PC-9 (cell line): ENCODE results near the gene TPSG1. TPM values are rescaled to one million over a fixed set of nuclear protein-coding genes. Genes with fewer than 3 reads are reported as not detected.

ENCODE experiments used
- BruUV-seq: library from RNA; stranded (reverse); fragments of 400-500 nt; replicated peaks from 2 replicates; lab custom pipeline; 2021; lab: Mats Ljungman, UMichigan
- CTCF ChIA-PET: fragments of 300-600 bp; sonication (Branson Sonifier 250); formaldehyde crosslinking; loops from one replicate; lab custom pipeline; 2022; ENCODE audit warnings: antibody characterized with exemption; lab: Charles Lee
- POLR2A ChIA-PET: fragments of 300-600 bp; sonication (Branson Sonifier 250); formaldehyde crosslinking; loops from one replicate; lab custom pipeline; 2022; ENCODE audit warnings: antibody characterized with exemption; ENCODE audit not compliant: unreplicated experiment; lab: Charles Lee
- DNase-seq, 2 experiments: peaks; one replicate each; pipeline versions ENCODE4 v3.0.0 to v3.0.0-alpha.2; 2015 to 2022; ENCODE audit warnings: mixed read lengths in 1 of 2
- H2AFZ ChIP-seq: fragments of 200-600 bp; sonication (generic); 2 replicates; pipeline ENCODE4 v1.8.1; 2017; ENCODE audit warnings: antibody characterized with exemption
- H3F3A ChIP-seq: fragments of 200-600 bp; sonication (generic); 2 replicates; pipeline ENCODE4 v1.8.1; 2017; ENCODE audit warnings: antibody characterized with exemption, mild to moderate bottlenecking, low read depth; ENCODE audit not compliant: insufficient read depth
- H3K27ac ChIP-seq: fragments of 200-600 bp; sonication (generic); 2 replicates; pipeline ENCODE4 v1.6.1; 2016; ENCODE audit warnings: mixed run types
- H3K27me3 ChIP-seq: fragments of 200-600 bp; sonication (generic); 2 replicates; pipeline ENCODE4 v1.6.1; 2016; ENCODE audit warnings: low read depth, mixed run types; ENCODE audit not compliant: insufficient read depth
- H3K36me3 ChIP-seq: fragments of 200-600 bp; sonication (generic); 2 replicates; pipeline ENCODE4 v1.6.1; 2016; ENCODE audit warnings: low read depth, mixed run types
- H3K4me1 ChIP-seq: fragments of 200-600 bp; sonication (generic); replicated peaks from 2 replicates; pipeline ENCODE4 v1.6.1; 2016; ENCODE audit warnings: mixed run types; ENCODE audit not compliant: insufficient read depth
- H3K4me2 ChIP-seq: fragments of 200-600 bp; sonication (generic); 2 replicates; pipeline ENCODE4 v1.6.1; 2017; ENCODE audit warnings: mixed run types
- H3K4me3 ChIP-seq: fragments of 200-600 bp; sonication (generic); 2 replicates; pipeline ENCODE4 v1.6.1; 2016; ENCODE audit warnings: mixed run types
- H3K79me2 ChIP-seq: fragments of 200-600 bp; sonication (generic); 2 replicates; pipeline ENCODE4 v1.6.1; 2017; ENCODE audit warnings: low read depth, mixed run types
- H3K9me2 ChIP-seq: fragments of 200-600 bp; sonication (generic); 2 replicates; pipeline ENCODE4 v1.8.1; 2017; ENCODE audit warnings: mild to moderate bottlenecking; ENCODE audit not compliant: insufficient read depth
- H3K9me3 ChIP-seq: fragments of 200-600 bp; sonication (generic); 2 replicates; pipeline ENCODE4 v1.8.1; 2016; ENCODE audit warnings: low read depth; ENCODE audit not compliant: insufficient read depth
- H4K20me1 ChIP-seq: fragments of 200-600 bp; sonication (generic); 2 replicates; pipeline ENCODE4 v1.8.1; 2017; ENCODE audit not compliant: insufficient read depth
- EZH2 ChIP-seq: fragments of 200-600 bp; sonication (generic); IDR thresholded peaks from 2 replicates; pipeline ENCODE4 v1.8.0; 2017; ENCODE audit warnings: antibody characterized with exemption, low read depth
- intact Hi-C: fragments of 100-400 bp; cut with micrococcal nuclease; formaldehyde crosslinking; loops from one replicate; pipeline ENCODE4 v1.10.0; 2022; ENCODE audit not compliant: unreplicated experiment
- total RNA-seq: library from RNA; stranded (reverse); gene quantifications from 2 replicates; pipeline ENCODE4 v1.2.3, GENCODE V29; 2021
- TF ChIP-seq, protein P1 (sequence below): fragments of 200-600 bp; sonication (generic); conservative IDR thresholded peaks from 2 replicates; pipeline ENCODE4 v1.6.1; 2017; ENCODE audit warnings: mixed run types, antibody characterized with exemption, mild to moderate bottlenecking, moderate library complexity

The TPSG1 gene
- total RNA-seq, 1 experiment from 2014 or later = not detected

DNA sequence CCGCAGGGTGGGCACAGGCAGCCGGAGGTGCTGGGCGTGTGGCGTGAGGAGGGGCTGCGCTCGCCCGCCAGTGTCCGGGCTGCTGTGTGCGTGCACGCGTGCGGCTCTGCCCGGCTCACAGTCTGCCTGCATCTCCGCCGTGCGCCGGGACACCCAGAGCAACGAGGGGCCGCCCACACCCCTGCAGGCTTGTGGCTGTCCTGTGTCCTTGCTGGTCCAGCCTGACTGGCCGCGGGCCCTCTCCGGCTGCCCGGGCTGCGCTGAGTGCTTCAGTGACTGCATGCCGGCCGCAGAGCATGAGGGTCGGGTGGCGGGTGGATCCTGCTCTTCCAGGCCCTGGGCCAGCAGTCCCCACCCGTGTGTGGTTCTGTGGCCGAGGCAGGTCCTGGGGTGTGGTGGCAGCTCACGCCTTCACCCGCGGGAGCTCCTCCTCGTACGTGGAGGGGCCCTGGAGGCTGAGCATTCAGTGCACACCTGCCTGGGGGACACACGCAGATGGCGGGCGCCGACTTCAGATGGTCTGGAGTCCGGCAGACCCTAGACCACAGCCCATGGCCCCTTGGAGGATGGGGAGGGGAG is 12.4 kb downstream of the TPSG1 start:
- CTCF ChIA-PET = no interaction called here
- no peak for DNase-seq
- H3F3A ChIP-seq = no peaks in the 10 kb centered on the region
- no peaks in the 10 kb centered on the region for H3K79me2 ChIP-seq
- no peaks in the 10 kb centered on the region for H3K36me3 ChIP-seq
- no peak overlapping the region for H3K27ac ChIP-seq
- H3K4me1 ChIP-seq = no peaks in the 10 kb centered on the region
- H2AFZ ChIP-seq = no peak overlapping the region
- BruUV-seq = no TSS peak
- H4K20me1 ChIP-seq = no peaks in the 10 kb centered on the region
- H3K4me2 ChIP-seq = no peak overlapping the region
- intact Hi-C loops = no loop called here
- POLR2A ChIA-PET = no interaction called here
- no peaks in the 10 kb centered on the region for H3K9me3 ChIP-seq
- H3K9me2 ChIP-seq = no peaks in the 10 kb centered on the region
- H3K4me3 ChIP-seq = no peak overlapping the region
- peaks cover 86% of the 10 kb centered on the region for H3K27me3 ChIP-seq
- TF ChIP-seq EZH2 = no peak
- TF ChIP-seq, protein P1, sequence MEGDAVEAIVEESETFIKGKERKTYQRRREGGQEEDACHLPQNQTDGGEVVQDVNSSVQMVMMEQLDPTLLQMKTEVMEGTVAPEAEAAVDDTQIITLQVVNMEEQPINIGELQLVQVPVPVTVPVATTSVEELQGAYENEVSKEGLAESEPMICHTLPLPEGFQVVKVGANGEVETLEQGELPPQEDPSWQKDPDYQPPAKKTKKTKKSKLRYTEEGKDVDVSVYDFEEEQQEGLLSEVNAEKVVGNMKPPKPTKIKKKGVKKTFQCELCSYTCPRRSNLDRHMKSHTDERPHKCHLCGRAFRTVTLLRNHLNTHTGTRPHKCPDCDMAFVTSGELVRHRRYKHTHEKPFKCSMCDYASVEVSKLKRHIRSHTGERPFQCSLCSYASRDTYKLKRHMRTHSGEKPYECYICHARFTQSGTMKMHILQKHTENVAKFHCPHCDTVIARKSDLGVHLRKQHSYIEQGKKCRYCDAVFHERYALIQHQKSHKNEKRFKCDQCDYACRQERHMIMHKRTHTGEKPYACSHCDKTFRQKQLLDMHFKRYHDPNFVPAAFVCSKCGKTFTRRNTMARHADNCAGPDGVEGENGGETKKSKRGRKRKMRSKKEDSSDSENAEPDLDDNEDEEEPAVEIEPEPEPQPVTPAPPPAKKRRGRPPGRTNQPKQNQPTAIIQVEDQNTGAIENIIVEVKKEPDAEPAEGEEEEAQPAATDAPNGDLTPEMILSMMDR = no peak

DNA sequence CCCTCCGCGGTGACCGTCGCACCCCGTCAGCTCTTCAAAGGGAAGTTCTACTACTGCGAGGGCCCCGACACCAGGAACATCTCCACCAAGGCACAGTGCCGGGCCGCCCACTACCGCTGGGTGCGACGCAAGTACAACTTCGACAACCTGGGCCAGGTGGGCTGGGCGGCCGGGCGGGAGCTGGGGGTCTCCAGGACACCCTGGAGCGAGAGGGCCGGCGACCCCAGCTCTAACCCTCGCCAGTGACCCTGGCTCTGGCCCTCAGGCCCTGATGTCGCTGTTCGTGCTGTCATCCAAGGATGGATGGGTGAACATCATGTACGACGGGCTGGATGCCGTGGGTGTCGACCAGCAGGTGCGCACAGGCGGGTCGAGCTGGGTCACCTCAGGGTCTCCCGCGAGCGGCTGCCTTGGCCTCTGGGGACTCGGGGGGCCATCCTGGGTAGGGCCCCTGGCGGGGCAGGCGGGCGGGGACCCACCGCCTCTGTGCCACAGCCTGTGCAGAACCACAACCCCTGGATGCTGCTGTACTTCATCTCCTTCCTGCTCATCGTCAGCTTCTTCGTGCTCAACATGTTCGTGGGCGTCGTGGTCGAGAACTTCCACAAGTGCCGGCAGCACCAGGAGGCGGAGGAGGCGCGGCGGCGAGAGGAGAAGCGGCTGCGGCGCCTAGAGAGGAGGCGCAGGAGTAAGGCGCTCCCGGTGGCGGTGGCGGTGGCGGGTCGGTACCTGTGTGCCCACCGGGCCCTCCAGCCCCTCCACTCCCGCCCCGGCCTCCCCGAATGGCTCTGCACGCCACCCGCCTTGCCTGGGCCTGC is 13.4 kb downstream of the TPSG1 start:
- CTCF ChIA-PET = no interaction called here
- intact Hi-C loops = no loop called here
- no peaks in the 10 kb centered on the region for H3K79me2 ChIP-seq
- H3K9me2 ChIP-seq = no peaks in the 10 kb centered on the region
- no peaks in the 10 kb centered on the region for H4K20me1 ChIP-seq
- no peaks in the 10 kb centered on the region for H3K9me3 ChIP-seq
- H3F3A ChIP-seq = no peaks in the 10 kb centered on the region
- no peak overlapping the region for H3K4me2 ChIP-seq
- H3K36me3 ChIP-seq = no peaks in the 10 kb centered on the region
- POLR2A ChIA-PET = no interaction called here
- BruUV-seq = no TSS peak
- H3K27ac ChIP-seq = no peak overlapping the region
- no peak overlapping the region for H2AFZ ChIP-seq
- TF ChIP-seq, protein P1 = no peak
- TF ChIP-seq EZH2 = no peak
- no peak overlapping the region for H3K4me3 ChIP-seq
- DNase-seq = no peak
- H3K27me3 ChIP-seq = peaks cover 84% of the 10 kb centered on the region
- no peaks in the 10 kb centered on the region for H3K4me1 ChIP-seq

- BruUV-seq = no TSS peak
These were observed 14.6 kb downstream of the TPSG1 start for GRCh38 chr16:1210461-1210860.

More at GRCh38 chr16:1210461-1210860, 14.6 kb downstream of the TPSG1 start:
- Histone ChIP-seq H2AFZ (no peak overlapping the region), H3K27me3 (peaks cover 84% of the 10 kb centered on the region), H3K4me2 (no peak overlapping the region), H3F3A (no peaks in the 10 kb centered on the region), H3K79me2 (no peaks in the 10 kb centered on the region), H3K4me1 (no peaks in the 10 kb centered on the region), H4K20me1 (no peaks in the 10 kb centered on the region), H3K9me2 (no peaks in the 10 kb centered on the region), H3K4me3 (no peak overlapping the region), H3K9me3 (no peaks in the 10 kb centered on the region), H3K27ac (no peak overlapping the region), H3K36me3 (no peaks in the 10 kb centered on the region)
- DNase-seq = no peak
- ChIA-PET CTCF (no interaction called here), POLR2A (no interaction called here)
- intact Hi-C loops = no loop called here
- TF ChIP-seq, protein P1 = no peak
